Measurements from ENCODE around the gene FMN1.

- no peak for TF ChIP-seq POLR2A (IDR thresholded peaks at IDR 0.05)
- TF ChIP-seq, protein P1, sequence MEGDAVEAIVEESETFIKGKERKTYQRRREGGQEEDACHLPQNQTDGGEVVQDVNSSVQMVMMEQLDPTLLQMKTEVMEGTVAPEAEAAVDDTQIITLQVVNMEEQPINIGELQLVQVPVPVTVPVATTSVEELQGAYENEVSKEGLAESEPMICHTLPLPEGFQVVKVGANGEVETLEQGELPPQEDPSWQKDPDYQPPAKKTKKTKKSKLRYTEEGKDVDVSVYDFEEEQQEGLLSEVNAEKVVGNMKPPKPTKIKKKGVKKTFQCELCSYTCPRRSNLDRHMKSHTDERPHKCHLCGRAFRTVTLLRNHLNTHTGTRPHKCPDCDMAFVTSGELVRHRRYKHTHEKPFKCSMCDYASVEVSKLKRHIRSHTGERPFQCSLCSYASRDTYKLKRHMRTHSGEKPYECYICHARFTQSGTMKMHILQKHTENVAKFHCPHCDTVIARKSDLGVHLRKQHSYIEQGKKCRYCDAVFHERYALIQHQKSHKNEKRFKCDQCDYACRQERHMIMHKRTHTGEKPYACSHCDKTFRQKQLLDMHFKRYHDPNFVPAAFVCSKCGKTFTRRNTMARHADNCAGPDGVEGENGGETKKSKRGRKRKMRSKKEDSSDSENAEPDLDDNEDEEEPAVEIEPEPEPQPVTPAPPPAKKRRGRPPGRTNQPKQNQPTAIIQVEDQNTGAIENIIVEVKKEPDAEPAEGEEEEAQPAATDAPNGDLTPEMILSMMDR (IDR thresholded peaks at IDR 0.05): no peak
Observed at GRCh38 chr15:32859251-32859650, 335.3 kb downstream of the FMN1 start.

Measured in esophagus squamous epithelium (tissue), 4 donors.